CD14-positive monocyte (primary cell): ENCODE data around the gene PLEKHN1. TPM values are rescaled to one million over a fixed set of nuclear protein-coding genes. Genes with fewer than 3 reads are reported as not detected.
"Not testable (repeated sequence)": the region's sequence is repeated elsewhere in the genome, so short reads cannot be mapped to it uniquely, and the experiment has no call there.

Source experiments
- DNase-seq, 3 donors: peaks; one replicate each; pipeline ENCODE4 v3.0.0-alpha.2; 2011 to 2022
- H2AFZ ChIP-seq: 2 replicates; pipeline ENCODE4 v1.6.0; 2012; ENCODE audit warnings: mild to moderate bottlenecking, low read depth, low read length, inconsistent platforms; ENCODE audit not compliant: insufficient read depth, poor library complexity, severe bottlenecking
- H3K27ac ChIP-seq, 2 donors: 1 replicate in 1 of 2; 2 replicates in 1 of 2; pipeline ENCODE4 v1.5.1; 2012 to 2013; ENCODE audit warnings: low read length in 2 of 2, control low read depth in 1 of 2, inconsistent platforms in 1 of 2, low read depth in 1 of 2, mild to moderate bottlenecking in 1 of 2
- H3K27me3 ChIP-seq, 2 donors: one replicate each; pipeline versions ENCODE4 v1.6.0 to v1.6.1; 2011 to 2013; ENCODE audit warnings: low read length in 2 of 2; ENCODE audit not compliant: control insufficient read depth in 2 of 2, insufficient read depth in 2 of 2
- H3K36me3 ChIP-seq, 2 donors: replicated peaks in 1 of 2; 1 replicate in 1 of 2; 2 replicates in 1 of 2; pipeline versions ENCODE4 v1.5.1 to v1.6.1; 2012 to 2013; ENCODE audit warnings: low read length in 2 of 2, control low read depth in 1 of 2, inconsistent platforms in 1 of 2, mild to moderate bottlenecking in 1 of 2; ENCODE audit not compliant: insufficient read depth in 2 of 2, control insufficient read depth in 1 of 2
- H3K4me1 ChIP-seq, 2 donors: 1 replicate in 1 of 2; 2 replicates in 1 of 2; pipeline versions ENCODE4 v1.5.1 to v1.6.1; 2012 to 2013; ENCODE audit warnings: low read length in 2 of 2, control low read depth in 1 of 2, inconsistent platforms in 1 of 2, mild to moderate bottlenecking in 1 of 2, moderate library complexity in 1 of 2; ENCODE audit not compliant: insufficient read depth in 2 of 2, control insufficient read depth in 1 of 2
- H3K4me2 ChIP-seq: replicated peaks from 2 replicates; pipeline ENCODE3; 2012; ENCODE audit warnings: low read length, moderate library complexity, mild to moderate bottlenecking; ENCODE audit not compliant: poor library complexity, severe bottlenecking; ENCODE audit errors: extremely low read depth
- H3K4me3 ChIP-seq, 3 experiments: fragments of 200-600 bp in 1 of 3; sonication (generic) in 1 of 3; replicated peaks in 1 of 3; 1 replicate in 2 of 3; 2 replicates in 1 of 3; pipeline ENCODE4 v1.5.1; 2011 to 2013; ENCODE audit warnings: low read length in 3 of 3, mild to moderate bottlenecking in 3 of 3, control low read depth in 2 of 3, low read depth in 2 of 3, inconsistent platforms in 1 of 3, moderate library complexity in 1 of 3
- H3K79me2 ChIP-seq: 2 replicates; pipeline ENCODE4 v1.6.0; 2012; ENCODE audit warnings: mild to moderate bottlenecking, control low read depth, inconsistent platforms, low read length, moderate library complexity; ENCODE audit not compliant: insufficient read depth
- H3K9ac ChIP-seq: 2 replicates; pipeline ENCODE4 v1.6.0; 2017; ENCODE audit warnings: low read length, mild to moderate bottlenecking; ENCODE audit not compliant: insufficient read depth, poor library complexity, severe bottlenecking
- H3K9me3 ChIP-seq, 2 donors: replicated peaks in 1 of 2; 1 replicate in 1 of 2; 2 replicates in 1 of 2; pipeline versions ENCODE4 v1.5.1 to v1.6.1; 2012 to 2013; ENCODE audit warnings: low read length in 2 of 2, control low read depth in 1 of 2; ENCODE audit not compliant: control insufficient read depth in 1 of 2, insufficient read depth in 1 of 2
- H4K20me1 ChIP-seq: 2 replicates; pipeline ENCODE4 v1.6.0; 2012; ENCODE audit warnings: mild to moderate bottlenecking, low read length, control low read depth, moderate library complexity; ENCODE audit not compliant: insufficient read depth
- H3K27ac Mint-ChIP-seq, 7 donors: one replicate each; pipeline ENCODE4 v1.8.0; 2020; ENCODE audit warnings: mild to moderate bottlenecking in 7 of 7, mixed read lengths in 7 of 7, moderate library complexity in 6 of 7, inconsistent platforms in 2 of 7
- H3K27me3 Mint-ChIP-seq, 3 donors: one replicate each; pipeline ENCODE4 v1.8.0; 2021 to 2022; ENCODE audit warnings: low read depth in 3 of 3, mild to moderate bottlenecking in 3 of 3, mixed read lengths in 3 of 3, moderate library complexity in 3 of 3, inconsistent platforms in 1 of 3
- H3K36me3 Mint-ChIP-seq, 2 donors: one replicate each; pipeline ENCODE4 v1.8.0; 2020; ENCODE audit warnings: mixed read lengths in 2 of 2, inconsistent platforms in 1 of 2, mild to moderate bottlenecking in 1 of 2
- H3K4me1 Mint-ChIP-seq: one replicate; pipeline ENCODE4 v1.8.0; 2020; ENCODE audit warnings: mild to moderate bottlenecking, mixed read lengths
- H3K4me3 Mint-ChIP-seq, 2 donors: one replicate each; pipeline ENCODE4 v1.8.0; 2020; ENCODE audit warnings: mild to moderate bottlenecking in 2 of 2, mixed read lengths in 2 of 2, moderate library complexity in 1 of 2
- H3K9me3 Mint-ChIP-seq, 7 donors: one replicate each; pipeline ENCODE4 v1.8.0; 2020 to 2022; ENCODE audit warnings: mixed read lengths in 7 of 7, mild to moderate bottlenecking in 6 of 7, moderate library complexity in 6 of 7, inconsistent platforms in 2 of 7
- WGBS: methylation state at CpG from one replicate; pipeline ENCODE4 v1.1.5; 2013; ENCODE audit warnings: missing lambda C conversion rate; ENCODE audit not compliant: insufficient coverage; 5-methylcytosine and 5-hydroxymethylcytosine counted together
- intact Hi-C, 2 donors: fragments of 100-400 bp; cut with micrococcal nuclease; formaldehyde crosslinking; loops; one replicate each; pipeline versions ENCODE4 v1.15.0 to v1.15.1; 2023
- polyA plus RNA-seq, 3 donors: library from polyadenylated mRNA; depleted of rRNA in 1 of 3; unstranded in 2 of 3; stranded (reverse) in 1 of 3; fragments of 300-500 nt in 2 of 3; fragments of >200 nt in 1 of 3; fragmentation: Illumina TruSeq in 2 of 3; gene quantifications; 1 replicate in 2 of 3; 2 replicates in 1 of 3; pipeline ENCODE4 v1.2.3, GENCODE V29; 2012 to 2021
- TF ChIP-seq, protein P1 (sequence below): fragments of 200-600 bp; IDR thresholded peaks from one replicate; pipeline ENCODE4 v1.8.0; 2022; ENCODE audit warnings: antibody characterized with exemption, mild to moderate bottlenecking

The PLEKHN1 gene
- polyA plus RNA-seq, 3 donors = 0.21 to 1.5 (median 0.62) TPM

DNA sequence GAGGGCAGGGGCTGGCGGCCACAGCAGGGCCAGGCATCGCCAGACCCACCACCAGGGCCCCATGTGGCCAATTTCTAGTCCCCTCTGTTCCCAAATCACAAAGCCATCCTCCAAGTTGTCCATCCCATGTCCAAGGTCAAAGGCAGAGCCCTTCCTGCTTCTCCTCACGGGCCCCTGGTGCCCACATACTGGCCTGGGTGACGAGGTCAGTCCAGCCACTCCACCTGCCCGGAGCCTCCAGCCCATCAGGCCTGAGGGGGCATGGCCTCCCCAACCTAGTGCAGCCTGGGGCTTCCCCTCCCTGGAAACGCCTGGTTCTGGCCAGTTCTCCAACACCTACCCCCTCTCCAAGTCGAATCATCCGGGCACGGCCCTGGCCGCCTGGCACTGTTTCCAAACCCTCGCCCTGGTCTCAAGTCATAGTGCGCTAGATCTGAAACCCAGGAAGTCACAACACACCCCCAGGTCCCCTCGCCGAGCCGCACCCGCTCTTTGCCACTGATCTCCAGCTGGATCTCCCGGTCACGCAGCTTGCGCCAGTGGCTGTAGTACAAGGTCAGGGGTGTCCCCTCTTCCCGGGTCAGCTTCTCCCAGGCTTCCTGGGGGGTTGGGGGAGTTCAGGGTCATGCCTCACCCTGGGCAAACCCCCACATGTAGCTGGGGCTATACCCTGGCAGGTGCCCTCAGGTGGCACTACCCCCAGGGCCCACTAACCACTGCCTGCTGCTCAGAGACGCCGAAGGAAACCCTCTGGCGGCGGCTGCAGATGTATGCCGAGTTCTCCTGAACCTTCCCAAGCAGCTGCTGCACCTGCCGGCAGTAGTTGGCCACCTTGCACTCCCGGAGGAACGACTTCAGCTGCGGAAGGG is 20.4 kb upstream of the PLEKHN1 start:
- H3K9me3 Mint-ChIP-seq = peaks cover 0 to 9% (median 2%) of the 10 kb centered on the region in 7 donors
- 93% methylated on average over 25 of the region's 29 CpGs for WGBS
- H3K36me3 Mint-ChIP-seq = peaks cover 64 to 75% of the 10 kb centered on the region in 2 donors
- peaks cover 28% of the 10 kb centered on the region for H4K20me1 ChIP-seq
- peaks cover 3% of the 10 kb centered on the region for H3K4me1 Mint-ChIP-seq
- TF ChIP-seq, protein P1, sequence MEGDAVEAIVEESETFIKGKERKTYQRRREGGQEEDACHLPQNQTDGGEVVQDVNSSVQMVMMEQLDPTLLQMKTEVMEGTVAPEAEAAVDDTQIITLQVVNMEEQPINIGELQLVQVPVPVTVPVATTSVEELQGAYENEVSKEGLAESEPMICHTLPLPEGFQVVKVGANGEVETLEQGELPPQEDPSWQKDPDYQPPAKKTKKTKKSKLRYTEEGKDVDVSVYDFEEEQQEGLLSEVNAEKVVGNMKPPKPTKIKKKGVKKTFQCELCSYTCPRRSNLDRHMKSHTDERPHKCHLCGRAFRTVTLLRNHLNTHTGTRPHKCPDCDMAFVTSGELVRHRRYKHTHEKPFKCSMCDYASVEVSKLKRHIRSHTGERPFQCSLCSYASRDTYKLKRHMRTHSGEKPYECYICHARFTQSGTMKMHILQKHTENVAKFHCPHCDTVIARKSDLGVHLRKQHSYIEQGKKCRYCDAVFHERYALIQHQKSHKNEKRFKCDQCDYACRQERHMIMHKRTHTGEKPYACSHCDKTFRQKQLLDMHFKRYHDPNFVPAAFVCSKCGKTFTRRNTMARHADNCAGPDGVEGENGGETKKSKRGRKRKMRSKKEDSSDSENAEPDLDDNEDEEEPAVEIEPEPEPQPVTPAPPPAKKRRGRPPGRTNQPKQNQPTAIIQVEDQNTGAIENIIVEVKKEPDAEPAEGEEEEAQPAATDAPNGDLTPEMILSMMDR = no peak
- H3K9me3 ChIP-seq = no peaks in the 10 kb centered on the region
- intact Hi-C loops = no loop called here
- DNase-seq = no peak
- peaks cover 4 to 20% of the 10 kb centered on the region in 2 donors for H3K4me1 ChIP-seq
- H3K4me3 Mint-ChIP-seq = no peak overlapping the region
- H3K27ac Mint-ChIP-seq = no peak overlapping the region
- peaks cover 62 to 65% of the 10 kb centered on the region in 2 donors for H3K36me3 ChIP-seq
- H3K9ac ChIP-seq = no peak overlapping the region
- peaks cover 12 to 24% of the 10 kb centered on the region in 2 donors for H3K27me3 ChIP-seq
- no peak overlapping the region for H3K4me2 ChIP-seq
- peaks cover 19 to 33% (median 22%) of the 10 kb centered on the region in 3 donors for H3K27me3 Mint-ChIP-seq
- H3K4me3 ChIP-seq = no peak overlapping the region
- H3K79me2 ChIP-seq = no peaks in the 10 kb centered on the region
- no peak overlapping the region for H2AFZ ChIP-seq
- no peak overlapping the region for H3K27ac ChIP-seq

DNA sequence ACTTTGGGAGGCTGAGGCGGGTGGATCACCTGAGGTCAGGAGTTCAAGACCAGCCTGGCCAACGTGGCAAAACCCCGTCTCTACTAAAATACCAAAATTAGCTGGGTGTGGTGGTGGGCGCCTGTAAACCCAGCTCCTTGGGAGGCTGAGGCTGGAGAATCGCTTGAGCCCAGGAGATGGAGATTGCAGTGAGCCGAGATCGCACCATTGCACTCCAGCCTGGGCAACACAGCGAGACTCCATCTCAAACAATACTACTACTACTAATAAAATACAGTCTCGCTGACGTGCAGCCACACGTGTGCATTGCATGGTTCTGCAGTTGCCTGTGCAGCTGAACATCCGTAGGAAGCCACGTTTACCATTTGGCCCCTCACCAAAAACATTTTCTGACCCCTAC is 19.5 kb upstream of the PLEKHN1 start:
- H3K4me3 Mint-ChIP-seq, H3K9me3 Mint-ChIP-seq, H3K79me2 ChIP-seq, H2AFZ ChIP-seq, H3K4me2 ChIP-seq, H3K27ac ChIP-seq, H3K9ac ChIP-seq, intact Hi-C loops, DNase-seq, H3K4me1 Mint-ChIP-seq, H3K27ac Mint-ChIP-seq, H3K9me3 ChIP-seq, H3K4me3 ChIP-seq: not testable (repeated sequence)
- Histone ChIP-seq H3K4me1 (peaks cover 0 to 11% of the 10 kb centered on the region in 2 donors), H4K20me1 (peaks cover 37% of the 10 kb centered on the region), H3K36me3 (peaks cover 70 to 74% of the 10 kb centered on the region in 2 donors), H3K27me3 (peaks cover 7 to 18% of the 10 kb centered on the region in 2 donors)
- H3K36me3 Mint-ChIP-seq = peaks cover 72 to 84% of the 10 kb centered on the region in 2 donors
- WGBS = 99% methylated on average over 10 of the region's 13 CpGs
- peaks cover 16 to 25% (median 16%) of the 10 kb centered on the region in 3 donors for H3K27me3 Mint-ChIP-seq
